WTC11 (cell line): Measurements from ENCODE around the gene UBE2J2.

Experiments
- MYBL2 ChIP-seq: sonication (generic); formaldehyde crosslinking; IDR thresholded peaks from 2 replicates; pipeline ENCODE4 v1.8.1; 2023; ENCODE audit warnings: mild to moderate bottlenecking, moderate library complexity, missing genetic modification reagents
- NR3C1 ChIP-seq: sonication (generic); formaldehyde crosslinking; conservative IDR thresholded peaks from 2 replicates; pipeline ENCODE4 v1.8.1; 2023; ENCODE audit warnings: low read depth, mild to moderate bottlenecking, missing genetic modification reagents
- RORB ChIP-seq: fragments of 250-450 bp; sonication (Bioruptor Pico); IDR thresholded peaks from 2 replicates; pipeline ENCODE4 v1.9.0; 2021; ENCODE audit warnings: mild to moderate bottlenecking
- TF ChIP-seq, protein P1 (sequence below): fragments of 200-600 bp; IDR thresholded peaks from 2 replicates; pipeline ENCODE4 v1.8.0; 2022; ENCODE audit warnings: antibody characterized with exemption
- TF ChIP-seq, protein P2 (sequence below): sonication (generic); formaldehyde crosslinking; IDR thresholded peaks from 2 replicates; pipeline ENCODE4 v1.8.0; 2022; ENCODE audit warnings: mild to moderate bottlenecking, missing genetic modification reagents
- TF ChIP-seq, protein P3 (sequence below): sonication (generic); formaldehyde crosslinking; IDR thresholded peaks from 2 replicates; pipeline ENCODE4 v1.8.1; 2023; ENCODE audit warnings: mild to moderate bottlenecking, missing genetic modification reagents, borderline replicate concordance

DNA sequence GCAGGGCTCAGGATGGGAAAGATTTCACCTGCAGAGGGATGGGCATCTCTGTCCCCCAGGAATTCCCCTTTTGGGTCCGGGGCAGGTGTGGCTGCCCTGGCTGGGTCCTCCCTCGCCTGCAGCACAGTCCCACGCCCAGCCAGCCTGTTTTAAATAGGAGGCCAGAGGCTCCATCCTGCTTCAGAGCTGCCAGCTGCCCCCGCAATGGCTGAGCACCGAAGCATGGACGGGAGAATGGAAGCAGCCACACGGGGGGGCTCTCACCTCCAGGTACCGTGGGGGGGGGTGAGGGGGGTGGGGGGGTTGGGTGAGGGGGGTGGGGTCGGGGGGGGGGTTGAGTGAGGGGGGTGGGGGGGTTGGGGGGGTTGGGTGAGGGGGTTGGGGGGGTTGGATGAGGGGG is 10.2 kb upstream of the UBE2J2 start:
- no peak for TF ChIP-seq RORB (CRISPR knock-in tag)
- TF ChIP-seq MYBL2 (CRISPR knock-in tag) = no peak
- TF ChIP-seq, protein P1, sequence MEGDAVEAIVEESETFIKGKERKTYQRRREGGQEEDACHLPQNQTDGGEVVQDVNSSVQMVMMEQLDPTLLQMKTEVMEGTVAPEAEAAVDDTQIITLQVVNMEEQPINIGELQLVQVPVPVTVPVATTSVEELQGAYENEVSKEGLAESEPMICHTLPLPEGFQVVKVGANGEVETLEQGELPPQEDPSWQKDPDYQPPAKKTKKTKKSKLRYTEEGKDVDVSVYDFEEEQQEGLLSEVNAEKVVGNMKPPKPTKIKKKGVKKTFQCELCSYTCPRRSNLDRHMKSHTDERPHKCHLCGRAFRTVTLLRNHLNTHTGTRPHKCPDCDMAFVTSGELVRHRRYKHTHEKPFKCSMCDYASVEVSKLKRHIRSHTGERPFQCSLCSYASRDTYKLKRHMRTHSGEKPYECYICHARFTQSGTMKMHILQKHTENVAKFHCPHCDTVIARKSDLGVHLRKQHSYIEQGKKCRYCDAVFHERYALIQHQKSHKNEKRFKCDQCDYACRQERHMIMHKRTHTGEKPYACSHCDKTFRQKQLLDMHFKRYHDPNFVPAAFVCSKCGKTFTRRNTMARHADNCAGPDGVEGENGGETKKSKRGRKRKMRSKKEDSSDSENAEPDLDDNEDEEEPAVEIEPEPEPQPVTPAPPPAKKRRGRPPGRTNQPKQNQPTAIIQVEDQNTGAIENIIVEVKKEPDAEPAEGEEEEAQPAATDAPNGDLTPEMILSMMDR = no peak
- TF ChIP-seq, protein P2, sequence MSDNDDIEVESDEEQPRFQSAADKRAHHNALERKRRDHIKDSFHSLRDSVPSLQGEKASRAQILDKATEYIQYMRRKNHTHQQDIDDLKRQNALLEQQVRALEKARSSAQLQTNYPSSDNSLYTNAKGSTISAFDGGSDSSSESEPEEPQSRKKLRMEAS = no peak
- no peak for TF ChIP-seq NR3C1 (CRISPR knock-in tag)
- TF ChIP-seq, protein P3, sequence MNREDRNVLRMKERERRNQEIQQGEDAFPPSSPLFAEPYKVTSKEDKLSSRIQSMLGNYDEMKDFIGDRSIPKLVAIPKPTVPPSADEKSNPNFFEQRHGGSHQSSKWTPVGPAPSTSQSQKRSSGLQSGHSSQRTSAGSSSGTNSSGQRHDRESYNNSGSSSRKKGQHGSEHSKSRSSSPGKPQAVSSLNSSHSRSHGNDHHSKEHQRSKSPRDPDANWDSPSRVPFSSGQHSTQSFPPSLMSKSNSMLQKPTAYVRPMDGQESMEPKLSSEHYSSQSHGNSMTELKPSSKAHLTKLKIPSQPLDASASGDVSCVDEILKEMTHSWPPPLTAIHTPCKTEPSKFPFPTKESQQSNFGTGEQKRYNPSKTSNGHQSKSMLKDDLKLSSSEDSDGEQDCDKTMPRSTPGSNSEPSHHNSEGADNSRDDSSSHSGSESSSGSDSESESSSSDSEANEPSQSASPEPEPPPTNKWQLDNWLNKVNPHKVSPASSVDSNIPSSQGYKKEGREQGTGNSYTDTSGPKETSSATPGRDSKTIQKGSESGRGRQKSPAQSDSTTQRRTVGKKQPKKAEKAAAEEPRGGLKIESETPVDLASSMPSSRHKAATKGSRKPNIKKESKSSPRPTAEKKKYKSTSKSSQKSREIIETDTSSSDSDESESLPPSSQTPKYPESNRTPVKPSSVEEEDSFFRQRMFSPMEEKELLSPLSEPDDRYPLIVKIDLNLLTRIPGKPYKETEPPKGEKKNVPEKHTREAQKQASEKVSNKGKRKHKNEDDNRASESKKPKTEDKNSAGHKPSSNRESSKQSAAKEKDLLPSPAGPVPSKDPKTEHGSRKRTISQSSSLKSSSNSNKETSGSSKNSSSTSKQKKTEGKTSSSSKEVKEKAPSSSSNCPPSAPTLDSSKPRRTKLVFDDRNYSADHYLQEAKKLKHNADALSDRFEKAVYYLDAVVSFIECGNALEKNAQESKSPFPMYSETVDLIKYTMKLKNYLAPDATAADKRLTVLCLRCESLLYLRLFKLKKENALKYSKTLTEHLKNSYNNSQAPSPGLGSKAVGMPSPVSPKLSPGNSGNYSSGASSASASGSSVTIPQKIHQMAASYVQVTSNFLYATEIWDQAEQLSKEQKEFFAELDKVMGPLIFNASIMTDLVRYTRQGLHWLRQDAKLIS = no peak
